Endothelial cell of umbilical vein (primary cell): ENCODE results near the gene L3MBTL4. TPM values are rescaled to one million over a fixed set of nuclear protein-coding genes. Genes with fewer than 3 reads are reported as not detected.

Source experiments
- BruUV-seq: library from RNA; stranded (reverse); fragments of 400-500 nt; replicated peaks from 2 replicates; lab custom pipeline; 2021; lab: Mats Ljungman, UMichigan
- CTCF ChIA-PET: fragments of 300-600, 350-600 bp; sonication (Branson Sonifier 250); formaldehyde crosslinking; loops from one replicate; lab custom pipeline; 2021; ENCODE audit warnings: antibody characterized with exemption, inconsistent platforms; lab: Charles Lee
- POLR2A ChIA-PET: fragments of 300-600, 350-600 bp; sonication (Branson Sonifier 250); formaldehyde crosslinking; loops from one replicate; lab custom pipeline; 2021; ENCODE audit warnings: antibody characterized with exemption, inconsistent platforms; lab: Charles Lee
- DNase-seq: peaks from one replicate; pipeline ENCODE4 v3.0.0-alpha.2; 2011; ENCODE audit warnings: low read depth, low spot score
- FAIRE-seq: peaks from 2 replicates; lab custom pipeline; 2011; peaks lifted over from hg19 to GRCh38; lab: Jason Lieb, UNC
- H2AFZ ChIP-seq: 2 replicates; pipeline ENCODE4 v1.6.0; 2012; ENCODE audit warnings: low read depth, low read length, control low read depth, inconsistent platforms
- H3K27ac ChIP-seq: 2 replicates; pipeline ENCODE4 v1.5.1; 2011; ENCODE audit warnings: low read depth, mild to moderate bottlenecking, control low read depth, low read length, moderate library complexity; ENCODE audit not compliant: insufficient read depth
- H3K27me3 ChIP-seq, 2 experiments: 2 replicates each; pipeline versions ENCODE4 v1.6.0 to v1.6.1; 2011; ENCODE audit warnings: low read length in 2 of 2, mixed read lengths in 1 of 2; ENCODE audit not compliant: control insufficient read depth in 2 of 2, insufficient read depth in 2 of 2
- H3K36me3 ChIP-seq, 2 experiments: 2 replicates in 1 of 2; 3 replicates in 1 of 2; pipeline ENCODE4 v1.5.1; 2011; ENCODE audit warnings: low read length in 2 of 2, mild to moderate bottlenecking in 1 of 2, moderate library complexity in 1 of 2; ENCODE audit not compliant: control insufficient read depth in 2 of 2, insufficient read depth in 2 of 2; ENCODE audit errors: extremely low read depth in 1 of 2
- H3K4me1 ChIP-seq: 3 replicates; pipeline ENCODE4 v1.5.1; 2011; ENCODE audit warnings: mild to moderate bottlenecking, low read length; ENCODE audit not compliant: control insufficient read depth, insufficient read depth; ENCODE audit errors: extremely low read depth
- H3K4me2 ChIP-seq: 2 replicates; pipeline ENCODE4 v1.6.1; 2011; ENCODE audit warnings: low read length, control low read depth, mixed read lengths; ENCODE audit not compliant: insufficient read depth
- H3K4me3 ChIP-seq, 3 experiments: fragments of 200-600 bp in 1 of 3; sonication (generic), shearing (Covaris generic) in 1 of 3; replicated peaks in 1 of 3; 2 replicates each; pipeline ENCODE4 v1.5.1; 2011 to 2016; ENCODE audit warnings: control low read depth in 3 of 3, low read length in 3 of 3, mild to moderate bottlenecking in 2 of 3, inconsistent platforms in 1 of 3, low read depth in 1 of 3, moderate library complexity in 1 of 3; ENCODE audit not compliant: insufficient read depth in 1 of 3
- H3K79me2 ChIP-seq: 2 replicates; pipeline ENCODE4 v1.6.0; 2012; ENCODE audit warnings: low read length, inconsistent platforms; ENCODE audit not compliant: control insufficient read depth, insufficient read depth
- H3K9ac ChIP-seq: replicated peaks from 2 replicates; pipeline ENCODE3; 2011; ENCODE audit warnings: low read length, control low read depth; ENCODE audit not compliant: insufficient read depth; ENCODE audit errors: extremely low read depth
- H3K9me1 ChIP-seq: replicated peaks from 3 replicates; pipeline ENCODE4 v1.6.0; 2011; ENCODE audit warnings: mild to moderate bottlenecking, low read length; ENCODE audit not compliant: control insufficient read depth, insufficient read depth; ENCODE audit errors: extremely low read depth
- H3K9me3 ChIP-seq: replicated peaks from 2 replicates; pipeline ENCODE4 v1.5.1; 2012; ENCODE audit warnings: low read length, inconsistent platforms; ENCODE audit not compliant: control insufficient read depth, insufficient read depth
- H4K20me1 ChIP-seq: replicated peaks from 2 replicates; pipeline ENCODE3; 2011; ENCODE audit warnings: mild to moderate bottlenecking, low read length; ENCODE audit not compliant: control insufficient read depth, insufficient read depth; ENCODE audit errors: extremely low read depth
- CTCF ChIP-seq, 2 donors: IDR thresholded peaks; 1 replicate in 1 of 2; 2 replicates in 1 of 2; pipeline ENCODE4 v1.5.1; 2011; ENCODE audit warnings: low read length in 2 of 2, mild to moderate bottlenecking in 2 of 2, moderate library complexity in 2 of 2, control low read depth in 1 of 2, inconsistent platforms in 1 of 2, low read depth in 1 of 2; ENCODE audit not compliant: insufficient read depth in 1 of 2; ENCODE audit errors: extremely low read depth in 1 of 2
- EZH2 ChIP-seq: IDR thresholded peaks from 2 replicates; pipeline ENCODE4 v1.6.1; 2012; ENCODE audit warnings: borderline replicate concordance, low read depth, mild to moderate bottlenecking, moderate library complexity, low read length, inconsistent platforms; ENCODE audit not compliant: severe bottlenecking
- FOS ChIP-seq: IDR thresholded peaks from 2 replicates; pipeline ENCODE4 v1.6.1; 2011; ENCODE audit warnings: mild to moderate bottlenecking, low read length, moderate library complexity, borderline replicate concordance; ENCODE audit not compliant: insufficient read depth
- GATA2 ChIP-seq: IDR thresholded peaks from 2 replicates; pipeline ENCODE4 v1.7.0; 2011; ENCODE audit warnings: low read depth, mild to moderate bottlenecking, moderate library complexity, mixed read lengths, low read length; ENCODE audit not compliant: insufficient read length, insufficient read depth
- JUN ChIP-seq: IDR thresholded peaks from 2 replicates; pipeline ENCODE4 v1.6.1; 2011; ENCODE audit warnings: borderline replicate concordance, low read depth; ENCODE audit not compliant: insufficient read length, insufficient read depth
- MAX ChIP-seq: IDR thresholded peaks from 2 replicates; pipeline ENCODE4 v1.6.1; 2011; ENCODE audit not compliant: insufficient read depth, insufficient read length
- MYC ChIP-seq: IDR thresholded peaks from one replicate; pipeline ENCODE4 v1.6.1; 2011; ENCODE audit warnings: mild to moderate bottlenecking, low read depth, low read length
- POLR2A ChIP-seq: IDR thresholded peaks from 2 replicates; pipeline ENCODE4 v1.6.1; 2012; ENCODE audit warnings: low read depth, mild to moderate bottlenecking, control low read depth, low read length
- POLR2AphosphoS5 ChIP-seq: IDR thresholded peaks from 2 replicates; pipeline ENCODE4 v1.6.1; 2012; ENCODE audit warnings: low read depth, mild to moderate bottlenecking, control low read depth, low read length, moderate library complexity; ENCODE audit not compliant: insufficient read depth
- dilution Hi-C: fragments of 300-500 bp; cut with MboI; formaldehyde crosslinking; loops from one replicate; pipeline ENCODE4 v1.15.0; 2019; ENCODE audit warnings: low sequenced_read_pairs; ENCODE audit not compliant: extremely low pct_ligation_motif_present
- intact Hi-C: fragments of 100-400 bp; cut with micrococcal nuclease; formaldehyde crosslinking; loops from one replicate; pipeline ENCODE4 v1.10.0; 2022
- polyA plus RNA-seq, 4 experiments: library from polyadenylated mRNA; depleted of rRNA in 3 of 4; stranded (reverse) in 3 of 4; unstranded in 1 of 4; fragments of >200 nt; gene quantifications; 2 replicates each; pipeline versions ENCODE4 v1.2.1 to v1.2.3, GENCODE V29; 2011 to 2012; ENCODE audit warnings: missing spikeins in 1 of 4
- total RNA-seq: library from RNA; stranded (reverse); gene quantifications from 2 replicates; pipeline ENCODE4 v1.2.3, GENCODE V29; 2021

The L3MBTL4 gene
- total and polyA plus RNA-seq, 2 donors (not counting 3 experiments of a cell fraction or from before 2014, with no cell fraction given): 0.80 TPM; not detected in 1

- DNase-seq: no peak
- POLR2A ChIA-PET: no interaction called here
- no TSS peak for BruUV-seq
Measured at GRCh38 chr18:6086731-6087130, 328.0 kb downstream of the L3MBTL4 start.

More at GRCh38 chr18:6086731-6087130, 328.0 kb downstream of the L3MBTL4 start:
- no peak overlapping the region for H3K27ac ChIP-seq
- TF ChIP-seq MYC: no peak
- TF ChIP-seq GATA2: no peak
- TF ChIP-seq FOS: no peak
- TF ChIP-seq POLR2A: no peak
- TF ChIP-seq CTCF (IDR thresholded peaks at IDR 0.05; ENCODE audit: extremely low read depth in 1 of 2, insufficient read depth in 1 of 2, low read depth in 1 of 2, low read length in 2 of 2): no peak
- no peak for TF ChIP-seq MAX
- no peak for TF ChIP-seq EZH2
- no peak for TF ChIP-seq JUN
- no peak for TF ChIP-seq POLR2AphosphoS5
- intact Hi-C loops: no loop called here
- no peaks in the 10 kb centered on the region for H3K9me1 ChIP-seq
- no peaks in the 10 kb centered on the region for H3K36me3 ChIP-seq
- dilution Hi-C loops: no loop called here
- no peaks in the 10 kb centered on the region for H4K20me1 ChIP-seq
- no peak overlapping the region for H2AFZ ChIP-seq
- H3K9ac ChIP-seq: no peak overlapping the region
- no peak overlapping the region for H3K4me2 ChIP-seq
- H3K79me2 ChIP-seq: no peaks in the 10 kb centered on the region
- no peak overlapping the region for H3K4me3 ChIP-seq
- CTCF ChIA-PET: no interaction called here
- no peak for FAIRE-seq
- no peaks in the 10 kb centered on the region for H3K27me3 ChIP-seq
- H3K9me3 ChIP-seq: no peaks in the 10 kb centered on the region
- H3K4me1 ChIP-seq: no peaks in the 10 kb centered on the region
